Neural cell (in vitro differentiated cells): ENCODE measurements around the gene TUBB1. TPM values are rescaled to one million over a fixed set of nuclear protein-coding genes. Genes with fewer than 3 reads are reported as not detected.

Experiments
- H2AFZ ChIP-seq: fragments of 200-600, 300-800 bp; sonication (generic), shearing (Covaris generic); 2 replicates; pipeline ENCODE4 v1.6.0; 2014; ENCODE audit warnings: low read depth, mild to moderate bottlenecking, antibody characterized with exemption, low read length, moderate library complexity
- H3F3A ChIP-seq: fragments of 200-600 bp; shearing (Covaris generic); 2 replicates; pipeline ENCODE4 v1.6.1; 2016; ENCODE audit warnings: mild to moderate bottlenecking, moderate library complexity, mixed read lengths, antibody characterized with exemption, low read length; ENCODE audit not compliant: insufficient read depth, poor library complexity, severe bottlenecking
- H3K27ac ChIP-seq: fragments of 200-600, 300-800 bp; sonication (generic), shearing (Covaris generic); 2 replicates; pipeline ENCODE4 v1.5.1; 2014; ENCODE audit warnings: mild to moderate bottlenecking, low read length, moderate library complexity
- H3K27me3 ChIP-seq: fragments of 300-800, 200-600 bp; sonication (generic), shearing (Covaris generic); 2 replicates; pipeline ENCODE4 v1.6.0; 2014; ENCODE audit warnings: mild to moderate bottlenecking, low read depth, low read length, moderate library complexity; ENCODE audit not compliant: insufficient read depth
- H3K36me3 ChIP-seq: fragments of 300-800, 200-600 bp; sonication (generic), shearing (Covaris generic); 2 replicates; pipeline ENCODE4 v1.5.1; 2014; ENCODE audit warnings: mild to moderate bottlenecking, antibody characterized with exemption, low read length, moderate library complexity; ENCODE audit not compliant: insufficient read depth
- H3K4me2 ChIP-seq: fragments of 300-800, 200-600 bp; sonication (generic), shearing (Covaris generic); 2 replicates; pipeline ENCODE4 v1.6.0; 2014; ENCODE audit warnings: mild to moderate bottlenecking, low read length
- H3K4me3 ChIP-seq: fragments of 300-800, 200-600 bp; sonication (generic), shearing (Covaris generic); 2 replicates; pipeline ENCODE4 v1.5.1; 2014; ENCODE audit warnings: mild to moderate bottlenecking, low read length, moderate library complexity
- H3K79me2 ChIP-seq: fragments of 200-600 bp; shearing (Covaris generic); replicated peaks from 2 replicates; pipeline ENCODE4 v1.6.0; 2014; ENCODE audit warnings: mild to moderate bottlenecking, low read length, moderate library complexity; ENCODE audit not compliant: insufficient read depth
- H3K9ac ChIP-seq: fragments of 300-800, 200-600 bp; sonication (generic), shearing (Covaris generic); 2 replicates; pipeline ENCODE4 v1.6.1; 2016; ENCODE audit warnings: mild to moderate bottlenecking, low read length, mixed read lengths
- H3K9me2 ChIP-seq: fragments of 200-600 bp; shearing (Covaris generic); 2 replicates; pipeline ENCODE4 v1.6.1; 2016; ENCODE audit warnings: mild to moderate bottlenecking, low read length, mixed read lengths; ENCODE audit not compliant: insufficient read depth
- H3K9me3 ChIP-seq: fragments of 200-600, 300-800 bp; sonication (generic), shearing (Covaris generic); 2 replicates; pipeline ENCODE4 v1.6.1; 2016; ENCODE audit warnings: mild to moderate bottlenecking, mixed run types, low read length, moderate library complexity, mixed read lengths
- H4K20me1 ChIP-seq: fragments of 200-600 bp; shearing (Covaris generic); 2 replicates; pipeline ENCODE4 v1.6.1; 2016; ENCODE audit warnings: mild to moderate bottlenecking, mixed run types; ENCODE audit not compliant: insufficient read depth
- CTCF ChIP-seq: fragments of 450-650 bp; IDR thresholded peaks from 2 replicates; pipeline ENCODE4 v1.5.1; 2014; ENCODE audit warnings: antibody characterized with exemption, mild to moderate bottlenecking, moderate library complexity; ENCODE audit not compliant: poor library complexity, severe bottlenecking
- EP300 ChIP-seq: fragments of 450-650 bp; conservative IDR thresholded peaks from 2 replicates; pipeline ENCODE4 v1.6.1; 2014; ENCODE audit warnings: antibody characterized with exemption, mild to moderate bottlenecking, moderate library complexity; ENCODE audit not compliant: poor library complexity, severe bottlenecking
- EZH2 ChIP-seq: fragments of 200-600, 300-800 bp; shearing (Covaris generic), sonication (generic); IDR thresholded peaks from 2 replicates; pipeline ENCODE4 v1.6.1; 2014; ENCODE audit warnings: antibody characterized with exemption, low read length, borderline replicate concordance, mild to moderate bottlenecking; ENCODE audit not compliant: insufficient read depth, poor library complexity, severe bottlenecking
- MXI1 ChIP-seq: fragments of 450-650 bp; conservative IDR thresholded peaks from 2 replicates; pipeline ENCODE4 v1.6.1; 2014; ENCODE audit warnings: antibody characterized with exemption, mild to moderate bottlenecking; ENCODE audit not compliant: poor library complexity, severe bottlenecking
- POLR2AphosphoS5 ChIP-seq: IDR thresholded peaks from 2 replicates; pipeline ENCODE4 v1.6.1; 2012
- RAD21 ChIP-seq: fragments of 450-650 bp; conservative IDR thresholded peaks from 2 replicates; pipeline ENCODE4 v1.6.1; 2014; ENCODE audit warnings: antibody characterized with exemption, mild to moderate bottlenecking, moderate library complexity
- REST ChIP-seq: IDR thresholded peaks from 2 replicates; pipeline ENCODE4 v1.6.1; 2012; ENCODE audit warnings: borderline replicate concordance
- SMC3 ChIP-seq: fragments of 450-650 bp; conservative IDR thresholded peaks from 2 replicates; pipeline ENCODE4 v1.6.1; 2014; ENCODE audit warnings: antibody characterized with exemption, mild to moderate bottlenecking, moderate library complexity; ENCODE audit not compliant: poor library complexity
- TAF1 ChIP-seq: IDR thresholded peaks from 2 replicates; pipeline ENCODE4 v1.6.1; 2012; ENCODE audit warnings: low read depth
- polyA plus RNA-seq: library from polyadenylated mRNA; depleted of rRNA; stranded (reverse); fragments of >200 nt; gene quantifications from 2 replicates; pipeline ENCODE4 v1.2.3, GENCODE V29; 2014

Gene TUBB1
- polyA plus RNA-seq, 1 donor from 2014 or later = not detected

- TF ChIP-seq CTCF (no peak), POLR2AphosphoS5 (no peak), TAF1 (no peak), RAD21 (no peak), EP300 (no peak), EZH2 (no peak), MXI1 (no peak), REST (no peak), SMC3 (no peak)
- Histone ChIP-seq H3K36me3 (no peaks in the 10 kb centered on the region), H3K9me2 (no peaks in the 10 kb centered on the region), H3K79me2 (no peaks in the 10 kb centered on the region), H4K20me1 (no peaks in the 10 kb centered on the region), H3K4me3 (no peak overlapping the region), H3F3A (no peaks in the 10 kb centered on the region), H3K27me3 (peaks cover 3% of the 10 kb centered on the region), H2AFZ (no peak overlapping the region), H3K27ac (no peak overlapping the region), H3K9me3 (no peaks in the 10 kb centered on the region), H3K9ac (no peak overlapping the region), H3K4me2 (no peak overlapping the region)
These were observed 46.0 kb upstream of the TUBB1 start for GRCh38 chr20:58973179-58973578.

GRCh38 chr20:58973866-58974265 lies 45.4 kb upstream of the TUBB1 start:
- no peak overlapping the region for H2AFZ ChIP-seq
- no peaks in the 10 kb centered on the region for H3K9me3 ChIP-seq
- H3K27me3 ChIP-seq = peaks cover 3% of the 10 kb centered on the region
- no peak overlapping the region for H3K4me3 ChIP-seq
- H3K27ac ChIP-seq = no peak overlapping the region
- no peaks in the 10 kb centered on the region for H3K36me3 ChIP-seq
- no peaks in the 10 kb centered on the region for H4K20me1 ChIP-seq
- no peak overlapping the region for H3K4me2 ChIP-seq
- no peaks in the 10 kb centered on the region for H3F3A ChIP-seq
- H3K9ac ChIP-seq = no peak overlapping the region
- no peaks in the 10 kb centered on the region for H3K9me2 ChIP-seq
- no peak for TF ChIP-seq RAD21
- no peak for TF ChIP-seq REST
- no peak for TF ChIP-seq SMC3
- no peak for TF ChIP-seq MXI1
- no peak for TF ChIP-seq EZH2
- TF ChIP-seq POLR2AphosphoS5 = no peak
- no peak for TF ChIP-seq TAF1
- no peak for TF ChIP-seq EP300
- TF ChIP-seq CTCF = no peak
- no peaks in the 10 kb centered on the region for H3K79me2 ChIP-seq
